GM21723 (cell line): ENCODE results near the gene MAGOHB.
A peak's percentile ranks its signal among the peaks of the same experiment; 100 is the strongest.
"Not testable (repeated sequence)": the region's sequence is repeated elsewhere in the genome, so short reads cannot be mapped to it uniquely, and the experiment has no call there.

Source experiments
- ATAC-seq: cut with Tn5 transposase; IDR thresholded peaks from one replicate; pipeline ENCODE4 v1.9.1; 2021; ENCODE audit warnings: mild to moderate bottlenecking, moderate library complexity; ENCODE audit not compliant: unreplicated experiment

MAGOHB gene

GRCh38 chr12:10613349-10614055 lies at the start of gene MAGOHB:
Gene MAGOHB, minus strand, starts transcription at chr12:10613609. Its CDS starts 77 bp downstream, at chr12:10613532.
- ATAC-seq = peak; percentile 97

- no peak for ATAC-seq
These were observed 47.9 kb upstream of the MAGOHB start for GRCh38 chr12:10661338-10661737.

DNA sequence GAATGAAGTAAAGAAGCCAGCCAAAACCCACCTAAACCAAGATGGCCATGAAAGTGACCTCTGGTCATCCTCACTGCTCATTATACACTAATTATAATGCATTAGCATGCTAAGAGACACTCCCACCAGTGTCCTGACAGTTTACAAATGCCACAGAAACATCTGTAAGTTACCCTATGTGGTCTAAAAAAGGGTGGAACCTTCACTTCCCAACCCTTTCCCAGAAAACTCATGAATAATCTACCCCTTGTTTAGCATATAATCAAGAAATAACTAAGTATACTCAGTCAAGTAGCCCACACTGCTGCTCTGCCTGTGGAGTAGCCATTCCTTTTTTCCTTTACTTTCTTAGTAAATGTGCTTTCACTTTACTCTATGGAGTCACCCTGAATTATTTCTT lies 40.6 kb upstream of the MAGOHB start:
- ATAC-seq = no peak

DNA sequence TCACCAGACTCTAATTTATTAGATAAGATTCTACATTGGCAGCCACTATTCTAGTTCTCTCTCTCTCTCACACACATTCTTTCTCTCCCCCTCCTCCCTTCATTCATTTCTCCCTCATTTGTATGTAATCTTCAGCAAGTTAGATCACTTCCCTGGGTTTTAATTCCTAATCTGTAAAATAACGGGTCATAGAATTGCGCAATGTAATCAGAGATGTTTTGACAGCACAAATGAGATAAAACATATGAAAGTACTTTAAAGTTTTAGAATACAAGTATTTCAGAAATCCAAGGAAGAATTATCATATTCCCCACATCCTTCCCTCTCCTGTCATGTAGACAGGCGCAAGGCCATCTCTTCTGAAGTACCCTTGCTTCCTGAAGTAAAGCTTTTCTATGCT lies 38.8 kb upstream of the MAGOHB start:
- no peak for ATAC-seq

DNA sequence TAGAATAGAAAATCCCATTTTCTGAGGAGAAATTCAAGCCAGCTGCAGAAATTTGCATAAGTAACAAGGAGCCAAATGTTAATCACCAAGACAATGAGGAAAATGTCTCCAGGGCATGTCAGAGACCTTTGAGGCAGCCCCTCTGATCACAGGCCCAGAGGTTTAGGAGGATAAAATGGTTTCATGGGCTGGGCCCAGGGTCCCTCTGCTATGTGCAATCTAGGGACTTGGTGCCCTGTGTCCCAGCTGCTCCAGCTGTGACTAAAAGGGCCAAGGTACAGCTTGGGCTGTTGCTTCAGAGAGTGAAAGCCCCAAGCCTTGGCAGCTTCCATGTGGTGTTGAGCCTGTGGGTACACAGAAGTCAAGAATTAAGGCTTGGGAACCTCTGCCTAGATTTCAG lies 33.2 kb upstream of the MAGOHB start:
- ATAC-seq = not testable (repeated sequence)

DNA sequence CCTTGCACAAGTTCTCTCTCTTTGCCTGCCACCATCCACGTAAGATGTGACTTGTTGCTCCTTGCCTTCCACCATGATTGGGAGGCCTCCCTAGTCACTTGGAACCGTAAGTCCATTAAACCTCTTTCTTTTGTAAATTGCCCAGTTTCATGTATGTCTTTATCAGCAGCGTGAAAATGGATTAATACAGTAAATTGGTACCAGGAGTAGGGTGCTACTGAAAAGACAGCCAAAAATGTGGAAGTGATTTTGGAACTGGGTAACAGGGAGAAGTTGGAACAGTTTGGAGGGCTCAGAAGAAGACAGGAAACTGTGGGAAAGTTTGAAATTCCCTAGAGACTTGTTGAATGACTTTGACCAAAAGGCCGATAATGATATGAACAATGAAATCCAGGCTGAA lies 32.5 kb upstream of the MAGOHB start:
- no peak for ATAC-seq

DNA sequence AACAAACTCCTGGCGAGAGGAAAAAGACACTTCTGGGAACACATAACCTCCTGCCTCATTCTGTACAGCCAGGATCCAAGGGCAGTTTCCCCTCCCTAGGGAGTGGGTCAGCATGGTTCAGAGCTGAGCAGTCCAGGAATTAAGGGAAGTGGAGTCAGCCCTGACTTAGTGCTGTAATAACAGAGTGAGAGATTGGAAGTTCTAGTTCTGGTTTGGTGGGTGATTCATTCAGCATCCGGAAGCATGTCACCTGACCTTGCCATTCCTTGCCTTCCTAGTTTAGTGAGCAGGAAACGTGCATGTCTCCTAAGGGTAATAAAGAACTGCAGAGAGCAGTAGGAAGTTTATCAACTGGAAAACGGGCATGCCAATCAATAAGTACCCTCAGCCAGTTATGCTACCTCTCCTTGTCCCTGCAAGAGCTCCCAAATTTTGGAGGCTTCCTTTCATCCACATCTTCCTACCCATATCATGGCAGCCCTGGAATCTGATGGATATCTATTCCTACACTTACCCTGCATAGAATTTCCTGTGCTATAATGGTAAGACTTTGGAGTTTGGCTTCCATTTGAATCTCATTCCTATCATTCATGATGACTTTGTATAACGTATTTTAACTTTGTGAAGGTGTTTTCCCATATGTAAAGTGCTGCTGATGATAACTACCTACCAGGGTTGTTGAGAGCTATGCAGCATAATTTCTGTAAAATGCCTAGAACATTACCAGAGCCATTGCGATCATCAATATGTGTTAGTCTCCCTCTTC lies 28.5 kb upstream of the MAGOHB start:
- no peak for ATAC-seq

- no peak for ATAC-seq
These were observed 25.3 kb upstream of the MAGOHB start for GRCh38 chr12:10638728-10639127.

DNA sequence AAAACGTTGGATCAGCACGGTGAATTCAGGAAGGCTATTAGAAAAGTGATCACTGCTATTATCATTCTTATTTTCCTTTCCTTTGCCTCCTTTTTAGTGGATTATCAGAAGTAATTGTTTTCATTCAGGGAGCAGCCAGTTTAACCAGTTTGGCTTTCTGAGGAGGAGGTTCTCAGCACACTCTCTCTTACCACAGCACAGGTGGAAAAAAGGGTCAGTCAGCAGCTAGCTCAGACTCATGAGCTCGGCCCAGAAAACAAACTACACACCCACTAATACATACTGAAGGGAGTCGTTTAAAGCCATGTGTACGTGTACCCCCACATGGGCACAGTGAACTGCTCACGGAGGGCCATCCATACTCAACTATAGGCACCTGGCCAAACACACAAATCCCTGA lies 23.2 kb upstream of the MAGOHB start:
- ATAC-seq = no peak

GRCh38 chr12:10636124-10636523 lies 22.7 kb upstream of the MAGOHB start:
- ATAC-seq = no peak

GRCh38 chr12:10635306-10635705 lies 21.9 kb upstream of the MAGOHB start:
- ATAC-seq = no peak

- no peak for ATAC-seq
These were observed 21.0 kb upstream of the MAGOHB start for GRCh38 chr12:10634427-10634826.

- ATAC-seq = no peak
These were observed 20.1 kb upstream of the MAGOHB start for GRCh38 chr12:10633541-10633940.

DNA sequence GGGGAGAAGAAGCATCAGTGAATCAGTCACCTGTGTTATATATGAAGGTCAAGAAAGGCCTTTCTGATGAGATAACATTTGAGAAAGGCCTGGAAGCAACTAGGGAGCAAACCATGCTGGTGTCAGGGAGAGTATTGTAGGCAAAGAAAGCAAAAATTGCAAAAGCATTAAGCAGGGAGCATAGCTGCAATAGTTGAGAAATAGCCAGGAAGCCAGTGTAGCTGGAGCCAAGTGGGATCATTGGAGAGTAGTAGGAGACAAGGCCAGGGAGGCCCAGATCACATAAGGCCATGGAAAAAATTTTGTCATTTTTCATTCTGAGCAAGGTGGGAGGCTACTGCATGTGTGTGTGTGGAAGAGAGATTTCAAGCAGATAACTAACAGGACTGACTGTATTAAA lies 18.8 kb upstream of the MAGOHB start:
- no peak for ATAC-seq

- ATAC-seq = no peak
These were observed 11.2 kb upstream of the MAGOHB start for GRCh38 chr12:10624605-10625004.

DNA sequence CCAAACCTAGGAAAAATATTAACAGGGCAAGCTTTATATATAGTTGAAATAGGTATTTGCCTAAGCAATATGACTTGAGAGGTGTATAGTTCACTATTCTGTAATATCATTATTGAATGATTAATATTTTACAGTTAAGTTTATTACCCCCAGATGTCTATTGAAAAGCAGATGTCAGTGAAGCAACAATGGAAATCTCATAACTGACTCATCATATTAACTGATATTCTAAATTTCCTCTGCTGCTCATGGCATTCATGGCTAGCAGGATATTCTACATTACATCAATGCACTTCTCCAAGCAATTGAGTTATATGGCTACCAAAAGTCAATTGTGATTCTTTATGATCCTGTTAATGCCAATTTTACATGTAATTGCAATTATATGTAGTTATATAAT lies 9.7 kb upstream of the MAGOHB start:
- ATAC-seq = no peak

- ATAC-seq = no peak
These were observed 7.9 kb upstream of the MAGOHB start for GRCh38 chr12:10621278-10621677.

DNA sequence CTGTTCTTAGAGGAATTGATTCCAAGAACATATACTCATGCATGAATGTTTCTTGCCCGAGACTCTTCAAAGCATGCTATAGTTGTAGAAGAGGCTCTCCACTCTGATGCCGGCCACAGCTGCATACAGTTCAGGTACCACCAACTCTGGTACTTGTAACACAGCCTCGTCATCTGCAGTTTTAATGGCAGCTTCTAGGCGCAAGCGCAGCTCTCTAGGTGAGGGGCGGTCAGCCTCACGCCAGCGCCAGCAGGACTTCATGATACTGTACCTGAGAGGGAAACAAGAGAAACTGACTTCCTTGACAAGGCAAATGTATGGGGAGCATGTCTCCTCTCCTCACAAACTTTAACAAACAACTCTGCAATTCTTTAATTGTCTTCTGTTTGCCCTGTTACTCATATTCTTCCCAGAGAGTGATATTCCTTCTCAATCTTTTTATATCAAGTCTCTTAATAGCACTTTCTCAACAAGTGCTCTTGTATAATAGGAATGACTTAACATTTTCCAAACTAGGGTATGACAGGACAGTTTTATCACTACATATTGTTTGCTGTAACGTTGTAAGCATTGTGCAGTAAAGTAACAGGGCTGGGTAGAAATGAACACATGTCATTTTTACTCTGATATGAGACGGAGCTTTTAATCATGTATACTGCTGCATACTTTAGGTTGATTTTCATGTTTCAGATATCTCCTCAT lies 6.8 kb upstream of the MAGOHB start:
- ATAC-seq = no peak

- no peak for ATAC-seq
These were observed 5.1 kb upstream of the MAGOHB start for GRCh38 chr12:10618338-10618987.

DNA sequence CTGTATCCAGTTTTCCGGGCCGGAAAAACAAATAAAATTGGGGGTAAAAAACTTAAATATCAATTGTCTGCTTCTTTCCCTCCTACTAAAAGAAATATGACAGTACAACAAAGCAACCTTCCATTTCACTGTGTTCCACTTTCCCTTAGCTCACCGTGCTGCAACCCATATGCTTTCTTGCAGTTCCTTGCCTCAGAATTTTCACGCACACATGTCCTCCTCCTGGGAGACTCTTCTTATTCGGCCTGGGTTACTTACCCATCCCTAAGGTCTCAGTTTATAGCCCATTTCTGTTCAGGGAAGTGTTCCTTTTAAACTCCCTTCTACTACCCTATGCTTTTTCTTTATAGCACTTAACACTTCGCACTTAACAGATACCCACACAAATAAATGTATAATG lies 4.5 kb upstream of the MAGOHB start:
- no peak for ATAC-seq

- ATAC-seq = no peak
These were observed 2.1 kb upstream of the MAGOHB start for GRCh38 chr12:10615532-10615931.

- peak; percentile 24 for ATAC-seq
These were observed 604 bp upstream of the MAGOHB start for GRCh38 chr12:10614056-10614370.
